PC-3 (cell line): Measurements from ENCODE around the gene STXBP4.

ENCODE experiments used
- CTCF ChIP-seq: fragments of 300-600 bp; sonication (generic); conservative IDR thresholded peaks from 2 replicates; pipeline ENCODE4 v1.5.1; 2017; ENCODE audit warnings: antibody characterized with exemption, low read depth, mild to moderate bottlenecking, low read length
- EZH2 ChIP-seq: fragments of 300-600 bp; sonication (generic); IDR thresholded peaks from one replicate; pipeline ENCODE4 v1.6.1; 2017; ENCODE audit warnings: antibody characterized with exemption, mild to moderate bottlenecking, low read length; ENCODE audit not compliant: unreplicated experiment
- EZH2phosphoT487 ChIP-seq: fragments of 300-600 bp; sonication (generic); IDR thresholded peaks from 2 replicates; pipeline ENCODE4 v1.6.1; 2018; ENCODE audit warnings: mild to moderate bottlenecking, antibody characterized with exemption, low read length, borderline replicate concordance

- no peak for TF ChIP-seq EZH2
- TF ChIP-seq CTCF: no peak
- TF ChIP-seq EZH2phosphoT487: no peak
Observed at GRCh38 chr17:55198690-55199370, 230.3 kb downstream of the STXBP4 start.
